HepG2 (cell line): ENCODE results near the gene DPH3. TPM values are rescaled to one million over a fixed set of nuclear protein-coding genes. Genes with fewer than 3 reads are reported as not detected.

Source experiments
- ARHGAP35 ChIP-seq: sonication (generic); formaldehyde crosslinking; IDR thresholded peaks from 2 replicates; pipeline ENCODE4 v1.9.0; 2022; ENCODE audit warnings: mild to moderate bottlenecking, inconsistent platforms, moderate library complexity, missing genetic modification reagents, borderline replicate concordance
- CAMTA2 ChIP-seq: sonication (generic); formaldehyde crosslinking; IDR thresholded peaks from 2 replicates; pipeline ENCODE4 v1.4.0; 2020; ENCODE audit warnings: mild to moderate bottlenecking, missing genetic modification reagents, borderline replicate concordance
- DNMT1 ChIP-seq: sonication (generic); formaldehyde crosslinking; IDR thresholded peaks from 2 replicates; pipeline ENCODE4 v1.5.1; 2020; ENCODE audit warnings: mild to moderate bottlenecking, missing genetic modification reagents
- IRF9 ChIP-seq: sonication (generic); formaldehyde crosslinking; IDR thresholded peaks from 2 replicates; pipeline ENCODE4 v1.8.0; 2022; ENCODE audit warnings: missing genetic modification reagents, mild to moderate bottlenecking, borderline replicate concordance
- ISL2 ChIP-seq: sonication (generic); formaldehyde crosslinking; IDR thresholded peaks from 2 replicates; pipeline ENCODE4 v1.5.0; 2020; ENCODE audit warnings: missing genetic modification reagents
- MAFK ChIP-seq, 2 experiments: IDR thresholded peaks in 1 of 2; conservative IDR thresholded peaks in 1 of 2; 2 replicates each; pipeline ENCODE4 v1.6.1; 2011; ENCODE audit warnings: improper control_type of control experiment in 2 of 2, low read length in 2 of 2
- NFRKB ChIP-seq: fragments of 450-650 bp; IDR thresholded peaks from 2 replicates; pipeline ENCODE4 v1.6.1; 2017
- NRL ChIP-seq: sonication (generic); formaldehyde crosslinking; IDR thresholded peaks from 2 replicates; pipeline ENCODE4 v1.5.0; 2020; ENCODE audit warnings: missing genetic modification reagents, mild to moderate bottlenecking, moderate library complexity, borderline replicate concordance
- RBFOX2 ChIP-seq: fragments of 200-400 bp; formaldehyde crosslinking; IDR thresholded peaks from 2 replicates; pipeline ENCODE4 v1.6.1; 2017; ENCODE audit warnings: low read depth, mild to moderate bottlenecking, low read length
- SMYD3 ChIP-seq: sonication (generic); formaldehyde crosslinking; IDR thresholded peaks from 2 replicates; pipeline ENCODE4 v1.8.1; 2023; ENCODE audit warnings: mild to moderate bottlenecking, missing genetic modification reagents
- TCF7 ChIP-seq: sonication (generic); IDR thresholded peaks from 2 replicates; pipeline ENCODE4 v1.6.1; 2016; ENCODE audit warnings: antibody characterized with exemption, low read depth
- YY1 ChIP-seq: IDR thresholded peaks from 2 replicates; pipeline ENCODE4 v1.6.1; 2011; ENCODE audit warnings: low read length, low read depth, moderate library complexity, mild to moderate bottlenecking; ENCODE audit not compliant: insufficient read depth, insufficient replicate concordance
- ZNF10 ChIP-seq: sonication (generic); formaldehyde crosslinking; IDR thresholded peaks from 2 replicates; pipeline ENCODE4 v1.4.0; 2020; ENCODE audit warnings: mild to moderate bottlenecking, low read depth, missing genetic modification reagents, borderline replicate concordance
- ZNF326 ChIP-seq: sonication (generic); formaldehyde crosslinking; IDR thresholded peaks from 2 replicates; pipeline ENCODE4 v1.4.0; 2020; ENCODE audit warnings: missing genetic modification reagents, borderline replicate concordance
- ZNF33A ChIP-seq: sonication (generic); formaldehyde crosslinking; IDR thresholded peaks from 2 replicates; pipeline ENCODE4 v1.5.1; 2020; ENCODE audit warnings: missing genetic modification reagents, mild to moderate bottlenecking, moderate library complexity, borderline replicate concordance
- ZNF589 ChIP-seq: sonication (generic); formaldehyde crosslinking; conservative IDR thresholded peaks from 2 replicates; pipeline ENCODE4 v1.8.0; 2022; ENCODE audit warnings: mild to moderate bottlenecking, moderate library complexity, missing genetic modification reagents
- ZNF724P ChIP-seq: sonication (generic); formaldehyde crosslinking; IDR thresholded peaks from 2 replicates; pipeline ENCODE4 v1.8.0; 2022; ENCODE audit warnings: missing genetic modification reagents, borderline replicate concordance
- ZSCAN20 ChIP-seq: sonication (generic); formaldehyde crosslinking; IDR thresholded peaks from 2 replicates; pipeline ENCODE4 v1.4.0; 2020; ENCODE audit warnings: missing genetic modification reagents, mild to moderate bottlenecking, borderline replicate concordance
- polyA plus RNA-seq, 8 experiments: library from polyadenylated mRNA; depleted of rRNA in 3 of 8; stranded (reverse) in 7 of 8; unstranded in 1 of 8; fragments of >200 nt; fragmentation: Illumina TruSeq in 4 of 8; extraction: Trizol in 4 of 8; gene quantifications; 2 replicates each; pipeline versions ENCODE4 v1.2.1 to v1.2.3, GENCODE V29; 2011 to 2016; ENCODE audit warnings: low read depth in 4 of 8, missing spikeins in 1 of 8, mixed read lengths in 1 of 8; ENCODE audit not compliant: insufficient read depth in 1 of 8
- total RNA-seq, 5 experiments: library from RNA; depleted of rRNA; stranded (reverse); fragments of >200 nt; fragmentation: Illumina TruSeq; extraction: Trizol; gene quantifications; 2 replicates each; pipeline ENCODE4 v1.2.3, GENCODE V29; 2016; ENCODE audit warnings: low read depth in 1 of 5
- TF ChIP-seq, protein P1 (sequence below): IDR thresholded peaks from 2 replicates; pipeline ENCODE4 v1.6.1; 2016; ENCODE audit warnings: mild to moderate bottlenecking
- TF ChIP-seq, protein P2 (sequence below): sonication (generic); formaldehyde crosslinking; IDR thresholded peaks from 2 replicates; pipeline ENCODE4 v1.8.0; 2022; ENCODE audit warnings: mild to moderate bottlenecking, missing genetic modification reagents, moderate library complexity
- TF ChIP-seq, protein P3 (sequence below): sonication (generic); formaldehyde crosslinking; IDR thresholded peaks from 2 replicates; pipeline ENCODE4 v1.5.0; 2020; ENCODE audit warnings: mild to moderate bottlenecking, missing genetic modification reagents
- TF ChIP-seq, protein P4 (sequence below): sonication (generic); formaldehyde crosslinking; IDR thresholded peaks from 2 replicates; pipeline ENCODE4 v1.4.0; 2020; ENCODE audit warnings: missing genetic modification reagents, low read depth, mild to moderate bottlenecking, borderline replicate concordance

DPH3 gene
- total and polyA plus RNA-seq, 2 of the 13 experiments (the other 11 are each of a cell fraction or from before 2014, with no cell fraction given), result 18.3 to 21.6 TPM

DNA sequence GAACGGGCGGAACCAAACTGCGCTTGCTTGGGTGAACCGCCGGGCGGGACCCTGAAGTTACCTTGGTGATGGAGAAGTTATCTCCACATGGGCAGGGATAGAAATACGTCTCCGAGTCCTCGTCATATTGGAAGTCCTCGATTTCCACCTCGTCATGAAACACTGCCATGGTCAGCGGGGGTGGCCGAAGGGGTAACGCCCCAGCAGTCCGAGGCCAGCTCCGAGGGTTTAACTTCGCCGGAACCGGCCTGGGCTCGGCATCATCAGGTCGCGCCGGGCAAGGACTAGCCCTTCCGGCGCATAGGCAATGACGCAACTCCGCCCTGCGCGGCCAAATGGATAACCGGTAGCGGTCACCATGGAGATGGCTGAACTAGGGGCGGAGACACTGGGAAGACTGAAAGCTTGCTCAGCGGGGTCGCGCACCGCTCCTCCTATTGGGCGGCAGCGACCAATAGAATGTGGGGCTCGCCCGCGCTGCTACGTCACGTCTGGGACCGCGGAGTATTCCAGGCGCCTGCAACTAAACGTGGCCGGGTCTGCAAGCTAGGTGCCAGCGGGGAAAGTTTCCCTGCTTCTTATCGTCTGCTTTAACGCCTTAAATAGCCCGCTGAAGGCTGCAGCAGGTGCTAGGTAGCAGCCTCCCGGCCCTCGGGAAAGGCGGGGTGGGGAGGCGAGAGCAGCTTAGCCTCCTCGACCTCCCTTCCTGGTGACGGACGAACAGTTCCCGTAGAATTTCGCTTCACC lies at the start of gene DPH3, which contains the start of gene OXNAD1 (continued):
- TF ChIP-seq ISL2 (CRISPR knock-in tag) (0 out of 2 replicates have a peak, but pooled peaks have one; percentile 18), NRL (CRISPR knock-in tag) (no peak), ZNF33A (peak; percentile 87; the same call in 1 of the 2 replicates), SMYD3 (CRISPR knock-in tag) (no peak), NFRKB (no peak), RBFOX2 (peak; percentile 86), ZNF724P (no peak), MAFK (conservative IDR thresholded peaks at IDR 0.05 in 1 of 2, IDR thresholded peaks at IDR 0.05 in 1 of 2; ENCODE audit: low read length in 2 of 2) (peak in 1 of 2 experiments; percentile 13; a peak in 1 of 4 replicates), ARHGAP35 (CRISPR knock-in tag) (0 out of 2 replicates have a peak, but pooled peaks have one; percentile 69), ZNF10 (no peak), CAMTA2 (CRISPR knock-in tag) (0 out of 2 replicates have a peak, but pooled peaks have one; percentile 29), ZSCAN20 (CRISPR knock-in tag) (0 out of 2 replicates have a peak, but pooled peaks have one; percentile 59), DNMT1 (CRISPR knock-in tag) (no peak), YY1 (peak; percentile 52), IRF9 (CRISPR knock-in tag) (0 out of 2 replicates have a peak, but pooled peaks have one; percentile 25), TCF7 (no peak), ZNF589 (peak; percentile 89; the same call in 1 of the 2 replicates), ZNF326 (CRISPR knock-in tag) (no peak)
- TF ChIP-seq, protein P1, sequence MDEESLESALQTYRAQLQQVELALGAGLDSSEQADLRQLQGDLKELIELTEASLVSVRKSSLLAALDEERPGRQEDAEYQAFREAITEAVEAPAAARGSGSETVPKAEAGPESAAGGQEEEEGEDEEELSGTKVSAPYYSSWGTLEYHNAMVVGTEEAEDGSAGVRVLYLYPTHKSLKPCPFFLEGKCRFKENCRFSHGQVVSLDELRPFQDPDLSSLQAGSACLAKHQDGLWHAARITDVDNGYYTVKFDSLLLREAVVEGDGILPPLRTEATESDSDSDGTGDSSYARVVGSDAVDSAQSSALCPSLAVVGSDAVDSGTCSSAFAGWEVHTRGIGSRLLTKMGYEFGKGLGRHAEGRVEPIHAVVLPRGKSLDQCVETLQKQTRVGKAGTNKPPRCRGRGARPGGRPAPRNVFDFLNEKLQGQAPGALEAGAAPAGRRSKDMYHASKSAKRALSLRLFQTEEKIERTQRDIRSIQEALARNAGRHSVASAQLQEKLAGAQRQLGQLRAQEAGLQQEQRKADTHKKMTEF (CRISPR knock-in tag), result peak; percentile 86
- TF ChIP-seq, protein P2, sequence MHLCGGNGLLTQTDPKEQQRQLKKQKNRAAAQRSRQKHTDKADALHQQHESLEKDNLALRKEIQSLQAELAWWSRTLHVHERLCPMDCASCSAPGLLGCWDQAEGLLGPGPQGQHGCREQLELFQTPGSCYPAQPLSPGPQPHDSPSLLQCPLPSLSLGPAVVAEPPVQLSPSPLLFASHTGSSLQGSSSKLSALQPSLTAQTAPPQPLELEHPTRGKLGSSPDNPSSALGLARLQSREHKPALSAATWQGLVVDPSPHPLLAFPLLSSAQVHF, result no peak
- TF ChIP-seq, protein P3, sequence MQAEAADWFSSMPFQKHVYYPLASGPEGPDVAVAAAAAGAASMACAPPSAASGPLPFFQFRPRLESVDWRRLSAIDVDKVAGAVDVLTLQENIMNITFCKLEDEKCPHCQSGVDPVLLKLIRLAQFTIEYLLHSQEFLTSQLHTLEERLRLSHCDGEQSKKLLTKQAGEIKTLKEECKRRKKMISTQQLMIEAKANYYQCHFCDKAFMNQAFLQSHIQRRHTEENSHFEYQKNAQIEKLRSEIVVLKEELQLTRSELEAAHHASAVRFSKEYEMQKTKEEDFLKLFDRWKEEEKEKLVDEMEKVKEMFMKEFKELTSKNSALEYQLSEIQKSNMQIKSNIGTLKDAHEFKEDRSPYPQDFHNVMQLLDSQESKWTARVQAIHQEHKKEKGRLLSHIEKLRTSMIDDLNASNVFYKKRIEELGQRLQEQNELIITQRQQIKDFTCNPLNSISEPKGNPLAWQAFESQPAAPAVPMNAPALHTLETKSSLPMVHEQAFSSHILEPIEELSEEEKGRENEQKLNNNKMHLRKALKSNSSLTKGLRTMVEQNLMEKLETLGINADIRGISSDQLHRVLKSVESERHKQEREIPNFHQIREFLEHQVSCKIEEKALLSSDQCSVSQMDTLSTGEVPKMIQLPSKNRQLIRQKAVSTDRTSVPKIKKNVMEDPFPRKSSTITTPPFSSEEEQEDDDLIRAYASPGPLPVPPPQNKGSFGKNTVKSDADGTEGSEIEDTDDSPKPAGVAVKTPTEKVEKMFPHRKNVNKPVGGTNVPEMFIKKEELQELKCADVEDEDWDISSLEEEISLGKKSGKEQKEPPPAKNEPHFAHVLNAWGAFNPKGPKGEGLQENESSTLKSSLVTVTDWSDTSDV (CRISPR knock-in tag), result no peak
- TF ChIP-seq, protein P4, sequence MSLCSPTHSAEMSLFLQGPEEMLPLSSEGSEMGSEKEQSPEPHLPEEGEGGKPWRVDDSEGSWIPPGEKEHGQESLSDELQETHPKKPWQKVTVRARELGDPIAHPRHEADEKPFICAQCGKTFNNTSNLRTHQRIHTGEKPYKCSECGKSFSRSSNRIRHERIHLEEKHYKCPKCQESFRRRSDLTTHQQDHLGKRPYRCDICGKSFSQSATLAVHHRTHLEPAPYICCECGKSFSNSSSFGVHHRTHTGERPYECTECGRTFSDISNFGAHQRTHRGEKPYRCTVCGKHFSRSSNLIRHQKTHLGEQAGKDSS (CRISPR knock-in tag), result no peak
